A673 (cell line): ENCODE results near the gene KCNMA1. TPM values are rescaled to one million over a fixed set of nuclear protein-coding genes. Genes with fewer than 3 reads are reported as not detected.

ENCODE experiments used
- BruUV-seq: library from RNA; stranded (reverse); fragments of 400-500 nt; replicated peaks from 2 replicates; lab custom pipeline; 2021; lab: Mats Ljungman, UMichigan
- CTCF ChIA-PET: fragments of 300-600 bp; sonication (Branson Sonifier 250); formaldehyde crosslinking; loops from one replicate; lab custom pipeline; 2022; ENCODE audit warnings: antibody characterized with exemption; lab: Charles Lee
- POLR2A ChIA-PET: fragments of 300-600 bp; sonication (Branson Sonifier 250); formaldehyde crosslinking; loops from one replicate; lab custom pipeline; 2022; ENCODE audit warnings: antibody characterized with exemption; ENCODE audit not compliant: low non-redundant PET; lab: Charles Lee
- DNase-seq: peaks from one replicate; pipeline ENCODE4 v3.0.0-alpha.2; 2015; ENCODE audit warnings: low spot score
- H3K27ac ChIP-seq: fragments of 200-600 bp; sonication (generic); 2 replicates; pipeline ENCODE4 v1.5.1; 2016; ENCODE audit warnings: mixed run types, low read depth, mild to moderate bottlenecking, mixed read lengths, antibody characterized with exemption, low read length; ENCODE audit not compliant: poor library complexity, severe bottlenecking
- H3K27me3 ChIP-seq: fragments of 200-600 bp; sonication (generic); replicated peaks from 2 replicates; pipeline ENCODE4 v1.6.1; 2017; ENCODE audit warnings: mixed run types, low read depth, mild to moderate bottlenecking, mixed read lengths, antibody characterized with exemption, low read length; ENCODE audit not compliant: insufficient read depth, poor library complexity
- H3K36me3 ChIP-seq: fragments of 200-600 bp; sonication (generic); 2 replicates; pipeline ENCODE4 v1.6.1; 2016; ENCODE audit warnings: mixed run types, mild to moderate bottlenecking, mixed read lengths, antibody characterized with exemption, low read length; ENCODE audit not compliant: insufficient read depth, poor library complexity, severe bottlenecking
- H3K4me1 ChIP-seq: fragments of 200-600 bp; sonication (generic); 2 replicates; pipeline ENCODE4 v1.6.1; 2017; ENCODE audit warnings: mixed run types, mild to moderate bottlenecking, mixed read lengths, antibody characterized with exemption, low read length; ENCODE audit not compliant: insufficient read depth, poor library complexity, severe bottlenecking
- H3K4me3 ChIP-seq: fragments of 200-600 bp; sonication (generic); 2 replicates; pipeline ENCODE4 v1.5.1; 2016; ENCODE audit warnings: low read depth, mixed run types, mild to moderate bottlenecking, mixed read lengths, low read length; ENCODE audit not compliant: poor library complexity, severe bottlenecking
- H3K9me3 ChIP-seq: fragments of 200-600 bp; sonication (generic); 2 replicates; pipeline ENCODE4 v1.6.1; 2016; ENCODE audit warnings: mixed run types, low read depth, mild to moderate bottlenecking, mixed read lengths, antibody characterized with exemption, low read length; ENCODE audit not compliant: poor library complexity, severe bottlenecking
- EZH2 ChIP-seq: fragments of 200-600 bp; sonication (generic); IDR thresholded peaks from 2 replicates; pipeline ENCODE4 v1.6.1; 2017; ENCODE audit warnings: borderline replicate concordance, low read depth, mild to moderate bottlenecking, mixed read lengths, antibody characterized with exemption, low read length; ENCODE audit not compliant: poor library complexity, severe bottlenecking
- intact Hi-C: fragments of 100-400 bp; cut with micrococcal nuclease; formaldehyde crosslinking; loops from one replicate; pipeline ENCODE4 v1.10.0; 2022; ENCODE audit not compliant: unreplicated experiment
- total RNA-seq: library from RNA; stranded (reverse); gene quantifications from 2 replicates; pipeline ENCODE4 v1.2.3, GENCODE V29; 2021
- TF ChIP-seq, protein P1 (sequence below): fragments of 300-800, 200-600 bp; sonication (generic); conservative IDR thresholded peaks from 2 replicates; pipeline ENCODE4 v1.5.1; 2017; ENCODE audit warnings: low read depth, mild to moderate bottlenecking, antibody characterized with exemption, low read length, moderate library complexity, mixed read lengths

KCNMA1 gene
- total RNA-seq, 1 experiment from 2014 or later: 0.84 TPM

DNA sequence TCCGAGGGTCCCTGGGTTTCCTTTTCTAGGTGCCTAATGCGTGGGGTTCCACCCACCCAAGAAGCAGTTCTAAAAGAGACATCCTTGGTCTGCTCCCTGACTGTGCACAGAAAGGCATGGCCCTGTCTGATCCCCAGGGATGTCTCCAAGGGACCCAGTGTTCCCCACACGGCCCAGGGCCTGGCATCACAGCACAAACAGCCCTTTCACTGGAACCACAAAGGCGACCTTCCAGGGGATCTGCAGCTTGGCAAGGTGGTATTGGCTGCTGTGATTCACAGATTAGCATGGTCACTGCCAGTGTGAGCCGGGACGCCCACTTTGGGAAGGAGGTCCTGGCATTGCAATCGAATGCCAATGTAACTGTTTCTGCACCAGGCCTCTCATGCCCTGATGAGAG, 6.4 kb downstream of the KCNMA1 start:
- ChIA-PET CTCF (no interaction called here), POLR2A (no interaction called here)
- no peak overlapping the region for H3K27ac ChIP-seq
- no peak for DNase-seq
- intact Hi-C loops: no loop called here
- peaks cover 30% of the 10 kb centered on the region for H3K27me3 ChIP-seq
- no peaks in the 10 kb centered on the region for H3K4me1 ChIP-seq
- H3K4me3 ChIP-seq: no peak overlapping the region
- TF ChIP-seq, protein P1, sequence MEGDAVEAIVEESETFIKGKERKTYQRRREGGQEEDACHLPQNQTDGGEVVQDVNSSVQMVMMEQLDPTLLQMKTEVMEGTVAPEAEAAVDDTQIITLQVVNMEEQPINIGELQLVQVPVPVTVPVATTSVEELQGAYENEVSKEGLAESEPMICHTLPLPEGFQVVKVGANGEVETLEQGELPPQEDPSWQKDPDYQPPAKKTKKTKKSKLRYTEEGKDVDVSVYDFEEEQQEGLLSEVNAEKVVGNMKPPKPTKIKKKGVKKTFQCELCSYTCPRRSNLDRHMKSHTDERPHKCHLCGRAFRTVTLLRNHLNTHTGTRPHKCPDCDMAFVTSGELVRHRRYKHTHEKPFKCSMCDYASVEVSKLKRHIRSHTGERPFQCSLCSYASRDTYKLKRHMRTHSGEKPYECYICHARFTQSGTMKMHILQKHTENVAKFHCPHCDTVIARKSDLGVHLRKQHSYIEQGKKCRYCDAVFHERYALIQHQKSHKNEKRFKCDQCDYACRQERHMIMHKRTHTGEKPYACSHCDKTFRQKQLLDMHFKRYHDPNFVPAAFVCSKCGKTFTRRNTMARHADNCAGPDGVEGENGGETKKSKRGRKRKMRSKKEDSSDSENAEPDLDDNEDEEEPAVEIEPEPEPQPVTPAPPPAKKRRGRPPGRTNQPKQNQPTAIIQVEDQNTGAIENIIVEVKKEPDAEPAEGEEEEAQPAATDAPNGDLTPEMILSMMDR: no peak
- no peak for TF ChIP-seq EZH2
- BruUV-seq: no TSS peak
- H3K9me3 ChIP-seq: no peaks in the 10 kb centered on the region
- no peaks in the 10 kb centered on the region for H3K36me3 ChIP-seq

GRCh38 chr10:77630507-77630848, 7.1 kb downstream of the KCNMA1 start:
- H3K4me1 ChIP-seq: no peaks in the 10 kb centered on the region
- no peak overlapping the region for H3K27ac ChIP-seq
- peaks cover 22% of the 10 kb centered on the region for H3K27me3 ChIP-seq
- POLR2A ChIA-PET: no interaction called here
- DNase-seq: no peak
- no TSS peak for BruUV-seq
- no peaks in the 10 kb centered on the region for H3K36me3 ChIP-seq
- TF ChIP-seq, protein P1: no peak
- no peak for TF ChIP-seq EZH2
- CTCF ChIA-PET: no interaction called here
- no peaks in the 10 kb centered on the region for H3K9me3 ChIP-seq
- intact Hi-C loops: no loop called here
- H3K4me3 ChIP-seq: no peak overlapping the region

GRCh38 chr10:77629775-77630506, 7.7 kb downstream of the KCNMA1 start:
- intact Hi-C loops: no loop called here
- Histone ChIP-seq H3K27ac (no peak overlapping the region), H3K4me1 (no peaks in the 10 kb centered on the region), H3K4me3 (no peak overlapping the region), H3K9me3 (no peaks in the 10 kb centered on the region), H3K27me3 (peaks cover 17% of the 10 kb centered on the region), H3K36me3 (no peaks in the 10 kb centered on the region)
- CTCF ChIA-PET: interaction anchor here (0.5 kb wide), 1 partner anchor 59 kb away, joined by 3 read pairs; no protein-coding TSS in a partner anchor
- no peak for DNase-seq
- TF ChIP-seq, protein P1: no peak
- TF ChIP-seq EZH2: no peak
- POLR2A ChIA-PET: no interaction called here
- no TSS peak for BruUV-seq
